Stimulated activated CD8-positive, alpha-beta memory T cell treated with anti-CD3 and anti-CD28 coated beads, Interleukin-12 subunit alpha, Interleukin-12 subunit beta, amount 100 ng/mL, for 4 hours (primary cell): ENCODE data around the gene NACC2.

Experiments used
- DNase-seq: peaks from one replicate; pipeline ENCODE4 v3.0.0-alpha.2; 2020; ENCODE audit warnings: low read depth

NACC2 gene

DNA sequence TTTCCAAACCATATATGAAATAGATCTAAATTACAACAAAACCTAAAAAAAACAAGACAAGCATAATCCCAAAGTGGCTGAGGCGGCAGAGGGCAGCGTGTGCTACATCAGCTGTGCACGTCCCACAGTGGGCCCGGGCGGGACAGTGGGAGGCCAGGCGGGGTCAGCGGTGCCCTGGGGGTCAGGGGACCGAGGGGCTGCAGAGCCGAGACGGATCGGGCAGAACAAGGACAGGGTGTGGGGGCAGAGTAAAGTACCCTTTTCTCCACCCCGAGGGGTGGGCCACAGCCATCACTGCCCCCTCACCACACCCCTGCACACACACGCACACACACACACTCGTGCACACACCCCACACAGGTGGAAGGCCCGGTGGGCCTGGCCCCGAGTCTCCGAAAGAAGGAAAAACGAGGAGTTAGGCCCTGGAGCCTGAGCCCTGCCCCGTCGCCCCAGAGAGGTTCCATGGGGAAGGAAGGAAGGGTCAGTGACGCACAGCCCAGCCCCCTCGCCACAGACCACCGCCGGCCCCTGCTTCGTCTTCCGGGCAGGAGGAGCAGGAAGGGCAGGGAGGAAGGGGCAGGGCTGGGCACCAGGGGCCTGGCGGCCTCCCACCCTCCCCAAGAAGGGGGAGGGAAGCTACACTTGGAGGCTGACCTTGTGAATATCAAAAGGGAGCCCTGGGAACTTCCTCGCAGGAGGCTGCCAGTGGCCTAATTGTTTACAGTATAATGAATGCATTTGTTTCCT is 84.3 kb downstream of the NACC2 start:
- no peak for DNase-seq

GRCh38 chr9:136010176-136010575 is 84.9 kb downstream of the NACC2 start:
- no peak for DNase-seq

DNA sequence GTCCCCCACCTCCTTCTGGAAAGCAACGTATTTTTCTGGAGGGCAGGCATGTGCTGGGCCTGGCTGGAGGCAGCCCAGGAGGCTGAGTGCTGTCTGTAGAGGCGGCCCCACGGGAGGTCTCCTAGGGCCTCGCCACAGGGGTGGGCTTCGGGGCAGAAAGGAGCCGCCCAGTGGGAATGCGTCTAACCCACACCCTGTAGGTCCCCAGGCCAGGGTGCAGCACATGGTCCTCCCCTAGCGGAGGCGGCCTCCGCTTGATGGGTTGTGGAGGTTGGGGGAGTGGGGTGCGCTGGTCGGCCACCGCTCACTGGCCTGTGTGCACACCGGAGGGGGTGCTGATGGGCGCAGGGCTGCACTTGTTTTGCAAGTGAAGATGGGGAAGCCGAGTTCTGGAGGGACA is 85.6 kb downstream of the NACC2 start:
- no peak for DNase-seq

DNA sequence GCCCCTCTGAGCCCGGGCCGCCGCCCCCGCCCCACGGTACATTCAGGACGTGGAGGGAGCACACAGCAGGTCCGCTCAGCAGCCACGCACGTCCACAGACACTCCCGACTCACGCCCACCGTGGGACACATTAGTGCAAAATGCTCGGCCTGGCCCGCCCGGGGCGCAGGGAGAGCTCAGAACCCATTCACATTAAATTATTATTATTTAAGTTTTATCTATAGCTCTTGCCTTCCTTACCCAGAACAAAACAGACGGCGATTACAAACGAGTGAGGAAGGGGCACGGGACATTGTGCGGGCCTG is 86.4 kb downstream of the NACC2 start:
- DNase-seq: no peak

GRCh38 chr9:136007934-136008692 is 87.0 kb downstream of the NACC2 start:
- DNase-seq: no peak

DNA sequence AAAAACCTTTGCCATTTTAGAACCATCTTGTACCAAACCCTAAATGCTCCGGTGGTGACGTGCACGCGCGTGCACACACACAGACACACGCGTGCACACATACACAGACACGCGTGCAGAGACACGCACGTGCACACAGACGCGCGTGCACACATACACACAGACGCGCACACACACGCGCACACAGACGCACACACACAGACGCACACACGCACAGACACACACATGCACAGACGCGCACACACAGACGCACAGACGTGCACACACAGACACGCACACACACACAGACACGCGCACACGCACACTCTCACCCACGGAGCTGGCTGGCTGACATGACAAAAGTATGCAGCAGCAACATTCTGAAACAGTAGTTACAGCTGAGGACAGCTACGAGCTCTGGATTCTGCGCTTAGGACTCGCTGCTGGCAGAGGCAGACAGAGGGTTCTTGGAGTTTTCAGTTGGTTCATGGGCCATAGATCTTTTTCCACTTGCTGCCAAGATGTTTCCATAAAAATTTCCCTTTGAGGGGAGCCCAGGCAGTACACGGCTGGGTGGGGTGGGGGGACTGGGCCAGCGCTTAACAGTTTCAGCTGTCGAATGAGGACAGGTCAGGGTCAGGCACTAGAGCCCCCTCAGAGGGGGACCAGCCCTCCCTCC is 87.7 kb downstream of the NACC2 start:
- no peak for DNase-seq

GRCh38 chr9:136006169-136006568 is 88.9 kb downstream of the NACC2 start:
- no peak for DNase-seq

DNA sequence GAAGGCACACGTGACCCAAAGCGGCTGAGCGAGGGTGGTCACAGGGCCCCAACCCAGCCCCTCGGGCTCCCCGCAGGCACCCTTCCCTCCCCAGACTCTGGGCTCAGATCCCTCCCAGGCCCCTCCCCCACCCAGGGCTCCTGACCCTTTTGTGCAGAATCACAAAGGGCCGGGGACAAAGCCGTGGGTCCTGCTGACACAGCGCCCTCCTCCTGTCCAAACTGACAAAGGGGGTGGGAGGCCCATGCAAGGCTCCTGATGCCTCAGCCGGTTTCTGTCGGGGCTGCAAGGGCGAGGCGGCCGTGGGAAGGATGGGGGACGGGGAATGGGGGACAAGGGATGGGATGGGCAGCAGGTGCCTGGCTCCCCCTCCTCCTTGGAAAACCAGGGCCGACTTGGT is 90.4 kb downstream of the NACC2 start:
- DNase-seq: no peak

- DNase-seq: no peak
Measured at GRCh38 chr9:136004219-136004618, 90.9 kb downstream of the NACC2 start.

GRCh38 chr9:136003411-136004218 is 91.5 kb downstream of the NACC2 start:
- DNase-seq: no peak

DNA sequence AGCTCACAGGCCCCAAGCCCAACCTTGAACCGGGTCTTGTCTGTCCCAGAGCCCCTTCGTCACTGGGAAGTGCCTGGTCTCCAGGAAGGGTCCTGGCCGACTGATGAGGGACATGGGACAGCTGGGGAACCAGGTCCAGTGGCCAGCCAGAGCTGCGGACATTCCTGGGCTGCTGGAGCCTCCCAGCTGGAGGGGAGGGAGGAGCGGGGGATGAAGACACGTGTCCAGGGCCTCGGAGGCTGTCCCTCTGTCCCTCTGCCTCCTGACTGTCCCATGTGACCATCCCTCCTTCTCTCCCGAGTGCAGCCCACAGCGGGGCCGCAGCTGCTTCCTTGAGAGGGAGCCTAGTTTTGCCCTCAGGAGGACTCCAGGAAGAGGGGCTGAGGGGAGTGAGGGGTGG is 92.2 kb downstream of the NACC2 start:
- no peak for DNase-seq

- no peak for DNase-seq
Measured at GRCh38 chr9:136002215-136002614, 92.9 kb downstream of the NACC2 start.

DNA sequence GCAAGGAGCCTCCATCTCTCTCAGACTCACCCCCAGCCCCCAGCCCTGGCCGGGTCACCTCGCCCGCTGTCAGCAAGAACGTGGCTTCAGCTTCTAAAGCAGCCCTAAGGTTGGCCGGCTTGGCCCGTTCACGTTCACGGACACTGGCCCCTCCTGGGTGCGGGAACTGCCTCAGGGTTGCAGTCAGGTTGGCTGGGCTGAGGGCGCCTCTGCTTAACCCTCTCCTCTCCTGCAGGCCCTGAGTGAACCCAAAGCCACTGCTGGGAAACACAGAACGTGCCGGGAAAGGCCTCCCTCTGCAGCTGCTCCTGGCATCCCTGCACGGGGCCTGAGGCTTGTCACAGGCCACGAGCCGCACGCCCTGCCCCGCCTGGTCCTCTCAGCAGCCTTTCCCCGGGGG is 93.9 kb downstream of the NACC2 start:
- DNase-seq: no peak

DNA sequence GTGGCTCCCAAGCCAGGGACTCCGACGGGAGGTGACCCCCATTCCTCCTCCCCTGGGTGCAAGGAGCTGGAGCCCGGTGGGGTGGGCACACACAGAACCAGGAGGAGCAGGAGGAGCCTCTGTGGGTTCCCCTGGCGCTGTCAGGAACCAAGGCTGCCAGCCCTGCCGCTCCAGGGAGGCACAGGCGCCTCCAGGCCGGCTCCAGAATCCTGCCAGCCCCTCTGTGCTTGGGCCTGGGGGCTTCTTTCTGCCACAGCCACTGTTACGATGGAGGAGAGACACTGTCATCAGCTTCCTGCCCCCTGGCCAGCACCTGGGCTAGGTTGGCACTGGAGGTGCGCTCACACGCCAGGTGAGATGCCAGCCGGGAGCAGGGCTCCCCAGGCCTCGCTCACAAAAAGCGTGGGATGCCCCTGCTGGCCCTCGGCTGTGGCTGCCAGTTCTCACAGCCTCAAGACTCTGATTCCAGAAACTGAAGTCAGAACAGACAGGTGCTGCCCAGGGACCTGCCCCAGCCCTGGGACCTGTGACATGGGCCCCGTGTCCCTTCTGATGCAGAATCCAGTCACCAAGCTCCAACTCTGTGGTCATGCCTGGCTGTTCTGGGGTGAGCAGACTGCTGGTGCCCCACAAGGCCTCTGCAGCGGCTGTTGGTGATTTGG is 96.5 kb downstream of the NACC2 start:
- DNase-seq: no peak

DNA sequence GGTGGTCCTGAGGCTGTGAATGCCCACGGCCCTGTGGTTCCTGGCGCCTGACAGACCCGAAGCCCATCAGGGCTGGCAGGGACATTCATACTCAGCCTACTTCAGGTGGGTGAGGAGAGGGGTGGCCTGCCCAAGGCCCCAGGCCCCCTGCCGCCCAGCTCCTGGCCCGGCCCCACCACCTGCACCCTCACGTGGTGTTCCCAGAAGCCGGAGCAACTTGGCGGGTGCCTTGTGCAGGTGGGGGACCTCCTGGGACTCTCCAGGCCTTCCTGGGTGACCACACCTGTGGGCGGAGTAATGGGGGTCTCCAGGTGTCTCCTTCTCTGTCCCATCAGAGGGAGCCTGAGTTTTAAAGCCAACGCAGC is 97.1 kb downstream of the NACC2 start:
- DNase-seq: no peak

DNA sequence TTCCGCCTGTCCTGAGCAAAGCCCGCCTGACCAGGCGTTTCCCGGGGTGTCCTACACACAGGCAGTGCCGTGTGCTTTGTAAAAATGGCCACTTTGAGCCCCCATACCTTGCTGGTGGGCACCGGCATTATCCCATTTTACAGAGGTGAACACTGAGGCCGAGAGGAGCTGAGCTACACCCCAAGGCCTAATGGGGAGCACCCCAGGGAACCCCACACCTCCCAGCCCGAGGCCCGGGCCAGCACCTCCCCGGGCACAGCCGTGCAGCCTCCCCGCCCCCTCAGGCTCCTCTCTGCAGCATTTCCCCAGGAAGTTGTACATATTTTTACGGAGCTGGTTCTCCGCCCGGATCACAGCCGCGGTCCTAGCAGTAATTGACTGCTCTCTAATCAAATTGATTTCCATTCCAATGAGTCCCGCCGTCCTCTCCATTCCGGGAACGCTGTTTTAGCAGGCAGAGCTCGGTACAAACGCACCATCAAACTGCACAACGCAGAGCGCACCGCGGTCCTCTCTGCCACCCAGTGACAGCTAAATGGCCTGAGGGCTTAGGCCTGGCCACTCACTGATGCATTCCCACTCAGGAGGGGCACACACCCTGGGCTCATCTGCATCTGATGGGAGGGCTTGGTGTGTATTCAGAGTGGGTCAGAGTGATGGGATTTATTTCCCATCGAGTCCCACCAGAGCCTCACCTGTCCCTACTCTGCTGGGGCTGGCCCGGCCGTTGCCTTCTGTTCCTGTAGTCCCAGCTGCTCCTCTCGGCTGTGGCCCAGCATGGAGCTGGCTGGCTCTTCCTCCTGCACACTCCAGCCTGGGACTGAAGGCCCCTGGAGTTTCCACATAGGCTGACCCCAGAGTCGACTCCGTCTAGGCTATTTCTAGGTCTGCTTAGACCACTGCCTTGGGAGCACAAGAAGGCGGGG is 97.7 kb downstream of the NACC2 start:
- no peak for DNase-seq

GRCh38 chr9:135995816-135996215 is 99.3 kb downstream of the NACC2 start:
- DNase-seq: no peak

GRCh38 chr9:135994501-135995192 is 100.4 kb downstream of the NACC2 start:
- DNase-seq: no peak

GRCh38 chr9:135993765-135994500 is 101.2 kb downstream of the NACC2 start:
- no peak for DNase-seq

- no peak for DNase-seq
Measured at GRCh38 chr9:135993409-135993742, 101.7 kb downstream of the NACC2 start.
